H1 (cell line): ENCODE results near the gene ILF3. TPM values are rescaled to one million over a fixed set of nuclear protein-coding genes. Genes with fewer than 3 reads are reported as not detected.
A peak's percentile ranks its signal among the peaks of the same experiment; 100 is the strongest.

Source experiments
- CTCF ChIA-PET: fragments of 300-600 bp; sonication (Branson Sonifier 250); formaldehyde crosslinking; loops from one replicate; lab custom pipeline; 2021; ENCODE audit not compliant: partially characterized antibody; lab: Charles Lee
- POLR2A ChIA-PET: fragments of 300-600 bp; sonication (Branson Sonifier 250); formaldehyde crosslinking; loops from one replicate; lab custom pipeline; 2021; ENCODE audit warnings: inconsistent platforms; ENCODE audit not compliant: partially characterized antibody; lab: Charles Lee
- DNase-seq, 2 experiments: peaks; one replicate each; pipeline versions ENCODE4 v3.0.0 to v3.0.0-alpha.2; 2010 to 2022; ENCODE audit warnings: low spot score in 2 of 2, low read depth in 1 of 2, mixed read lengths in 1 of 2
- FAIRE-seq: peaks from 2 replicates; lab custom pipeline; 2011; peaks lifted over from hg19 to GRCh38; lab: Jason Lieb, UNC
- H2AFZ ChIP-seq: 2 replicates; pipeline ENCODE4 v1.8.1; 2012; ENCODE audit warnings: low read length, inconsistent platforms
- H2AK5ac ChIP-seq: 2 replicates; pipeline ENCODE4 v1.6.1; 2013; ENCODE audit warnings: low read depth, low read length
- H2BK120ac ChIP-seq: replicated peaks from 2 replicates; pipeline ENCODE3; 2013; ENCODE audit warnings: low read depth, low read length, inconsistent platforms
- H2BK12ac ChIP-seq: 2 replicates; pipeline ENCODE4 v1.6.1; 2013; ENCODE audit warnings: low read depth, low read length
- H2BK15ac ChIP-seq: 2 replicates; pipeline ENCODE4 v1.6.1; 2013; ENCODE audit warnings: low read length
- H2BK20ac ChIP-seq: 2 replicates; pipeline ENCODE4 v1.6.1; 2013; ENCODE audit warnings: low read length
- H2BK5ac ChIP-seq: 2 replicates; pipeline ENCODE4 v1.6.1; 2013; ENCODE audit warnings: low read depth, low read length
- H3K14ac ChIP-seq: 2 replicates; pipeline ENCODE4 v1.6.1; 2013; ENCODE audit warnings: inconsistent platforms; ENCODE audit not compliant: insufficient read length
- H3K18ac ChIP-seq: 2 replicates; pipeline ENCODE4 v1.6.1; 2013; ENCODE audit warnings: low read length; ENCODE audit errors: extremely low read depth
- H3K23ac ChIP-seq: 2 replicates; pipeline ENCODE4 v1.6.1; 2013; ENCODE audit warnings: inconsistent platforms; ENCODE audit not compliant: insufficient read length
- H3K23me2 ChIP-seq: 2 replicates; pipeline ENCODE4 v1.6.1; 2013; ENCODE audit warnings: low read depth, low read length
- H3K27ac ChIP-seq: 2 replicates; pipeline ENCODE4 v1.6.1; 2011; ENCODE audit warnings: low read depth, low read length, inconsistent platforms
- H3K27me3 ChIP-seq, 4 experiments: replicated peaks in 1 of 4; 1 replicate in 1 of 4; 2 replicates in 3 of 4; pipeline versions ENCODE4 v1.6.1 to v1.8.1; 2011 to 2013; ENCODE audit warnings: low read length in 3 of 4, mild to moderate bottlenecking in 3 of 4, inconsistent platforms in 2 of 4, mixed read lengths in 2 of 4, moderate library complexity in 1 of 4; ENCODE audit not compliant: control insufficient read depth in 3 of 4, insufficient read depth in 3 of 4; ENCODE audit errors: extremely low read depth in 1 of 4
- H3K36me3 ChIP-seq, 4 experiments: 2 replicates each; pipeline versions ENCODE4 v1.6.1 to v1.8.1; 2011 to 2013; ENCODE audit warnings: mild to moderate bottlenecking in 4 of 4, low read length in 3 of 4, moderate library complexity in 2 of 4, control low read depth in 1 of 4, inconsistent platforms in 1 of 4; ENCODE audit not compliant: insufficient read depth in 4 of 4, control insufficient read depth in 2 of 4
- H3K4ac ChIP-seq: replicated peaks from 2 replicates; pipeline ENCODE3; 2013; ENCODE audit warnings: low read length, low read depth, mixed read lengths, inconsistent platforms; ENCODE audit not compliant: insufficient read length
- H3K4me1 ChIP-seq, 4 experiments: replicated peaks in 1 of 4; 1 replicate in 1 of 4; 2 replicates in 3 of 4; pipeline versions ENCODE4 v1.6.1 to v1.8.1; 2011 to 2013; ENCODE audit warnings: low read length in 3 of 4, inconsistent platforms in 2 of 4, mixed read lengths in 1 of 4; ENCODE audit not compliant: insufficient read depth in 4 of 4, control insufficient read depth in 3 of 4
- H3K4me2 ChIP-seq, 2 experiments: 2 replicates each; pipeline versions ENCODE4 v1.6.1 to v1.8.1; 2011 to 2013; ENCODE audit warnings: low read depth in 2 of 2, low read length in 2 of 2, control low read depth in 1 of 2, inconsistent platforms in 1 of 2, mild to moderate bottlenecking in 1 of 2; ENCODE audit not compliant: insufficient read depth in 1 of 2
- H3K4me3 ChIP-seq, 4 experiments: fragments of 200-600, 300-600 bp in 1 of 4; sonication (generic), shearing (Covaris generic), sonication (Bioruptor Twin) in 1 of 4; 2 replicates each; pipeline versions ENCODE4 v1.5.1 to v1.8.1; 2011 to 2016; ENCODE audit warnings: low read length in 4 of 4, low read depth in 3 of 4, control low read depth in 2 of 4, inconsistent platforms in 2 of 4, mild to moderate bottlenecking in 2 of 4, mixed read lengths in 1 of 4, moderate library complexity in 1 of 4; ENCODE audit not compliant: insufficient read depth in 2 of 4; ENCODE audit errors: extremely low read depth in 1 of 4
- H3K56ac ChIP-seq: replicated peaks from 2 replicates; pipeline ENCODE3; 2013; ENCODE audit warnings: low read depth, mild to moderate bottlenecking, mixed read lengths, low read length, inconsistent platforms; ENCODE audit not compliant: insufficient read length
- H3K79me1 ChIP-seq: 2 replicates; pipeline ENCODE4 v1.6.1; 2013; ENCODE audit warnings: low read depth, low read length, control low read depth
- H3K79me2 ChIP-seq, 2 experiments: 2 replicates each; pipeline versions ENCODE4 v1.6.1 to v1.8.1; 2012 to 2013; ENCODE audit warnings: low read length in 2 of 2, mild to moderate bottlenecking in 2 of 2, inconsistent platforms in 1 of 2; ENCODE audit not compliant: insufficient read depth in 2 of 2, control insufficient read depth in 1 of 2
- H3K9ac ChIP-seq, 4 experiments: replicated peaks in 1 of 4; 1 replicate in 1 of 4; 2 replicates in 3 of 4; pipeline versions ENCODE4 v1.6.1 to v1.8.1; 2011 to 2013; ENCODE audit warnings: low read depth in 3 of 4, low read length in 3 of 4, control low read depth in 2 of 4, mild to moderate bottlenecking in 2 of 4, moderate library complexity in 2 of 4, inconsistent platforms in 1 of 4; ENCODE audit errors: extremely low read depth in 1 of 4
- H3K9me3 ChIP-seq, 2 experiments: 2 replicates each; pipeline versions ENCODE4 v1.6.1 to v1.8.1; 2012 to 2013; ENCODE audit warnings: mild to moderate bottlenecking in 2 of 2, moderate library complexity in 2 of 2, control low read depth in 1 of 2, inconsistent platforms in 1 of 2, low read depth in 1 of 2, low read length in 1 of 2, mixed read lengths in 1 of 2; ENCODE audit not compliant: insufficient read depth in 2 of 2
- H4K20me1 ChIP-seq, 2 experiments: replicated peaks in 1 of 2; 2 replicates each; pipeline versions ENCODE3 to v1.8.1; 2011 to 2013; ENCODE audit warnings: inconsistent platforms in 2 of 2, low read length in 2 of 2, mild to moderate bottlenecking in 1 of 2; ENCODE audit not compliant: insufficient read depth in 2 of 2, control insufficient read depth in 1 of 2
- H4K5ac ChIP-seq: 2 replicates; pipeline ENCODE4 v1.6.1; 2013; ENCODE audit warnings: low read length, low read depth, mixed read lengths, inconsistent platforms; ENCODE audit not compliant: insufficient read length
- H4K8ac ChIP-seq: 2 replicates; pipeline ENCODE4 v1.8.0; 2013; ENCODE audit warnings: mild to moderate bottlenecking, moderate library complexity, low read length, inconsistent platforms; ENCODE audit not compliant: insufficient read depth; ENCODE audit errors: extremely low read depth
- H4K91ac ChIP-seq: replicated peaks from 2 replicates; pipeline ENCODE3; 2013; ENCODE audit warnings: low read length, mixed read lengths, inconsistent platforms; ENCODE audit not compliant: insufficient read length
- POLR2A ChIP-seq, 2 experiments: IDR thresholded peaks; 1 replicate in 1 of 2; 2 replicates in 1 of 2; pipeline ENCODE4 v1.6.1; 2011; ENCODE audit warnings: low read depth in 2 of 2, low read length in 2 of 2, mild to moderate bottlenecking in 2 of 2; ENCODE audit errors: control extremely low read depth in 1 of 2
- RFX5 ChIP-seq: IDR thresholded peaks from 2 replicates; pipeline ENCODE4 v1.6.1; 2011; ENCODE audit warnings: low read depth, low read length, improper control_type of control experiment, borderline replicate concordance
- SIN3A ChIP-seq, 2 experiments: IDR thresholded peaks in 1 of 2; conservative IDR thresholded peaks in 1 of 2; 2 replicates each; pipeline ENCODE4 v1.6.1; 2011 to 2012; ENCODE audit warnings: low read length in 2 of 2, improper control_type of control experiment in 1 of 2, low read depth in 1 of 2, mild to moderate bottlenecking in 1 of 2
- WGBS, 2 experiments: shearing (Covaris generic) in 1 of 2; methylation state at CpG; one replicate each; pipeline versions ENCODE4 v1.1.6 to v1.1.7; 2013 to 2015; ENCODE audit warnings: low lambda C conversion rate in 2 of 2, mixed read lengths in 2 of 2, inconsistent platforms in 1 of 2, low coverage in 1 of 2, missing lambda C conversion rate in 1 of 2; ENCODE audit not compliant: insufficient replicate concordance in 2 of 2, insufficient coverage in 1 of 2, insufficient read length in 1 of 2; ENCODE audit errors: extremely low coverage in 1 of 2, missing lambda C conversion rate in 1 of 2; 5-methylcytosine and 5-hydroxymethylcytosine counted together
- polyA plus RNA-seq, 7 experiments: library from polyadenylated mRNA; depleted of rRNA in 3 of 7; stranded (reverse) in 5 of 7; unstranded in 2 of 7; fragments of >200 nt in 5 of 7; fragments of 200-250 nt in 2 of 7; gene quantifications; 1 replicate in 5 of 7; 2 replicates in 1 of 7; 4 replicates in 1 of 7; pipeline versions ENCODE4 v1.2.1 to v1.2.3, GENCODE V29; 2011 to 2013; ENCODE audit warnings: missing spikeins in 2 of 7, mixed read lengths in 2 of 7
- total RNA-seq: library from RNA; stranded (reverse); fragmentation: NEBNext Ultra II Directional; extraction: Animal tissue kit (Norgen Biotek cat#: 25700); gene quantifications from 2 replicates; pipeline ENCODE4 v1.2.1, GENCODE V29; 2021

ILF3 gene
- total and polyA plus RNA-seq, 2 of the 8 experiments (the other 6 are each of a cell fraction or from before 2014, with no cell fraction given), result 291 to 695 TPM

DNA sequence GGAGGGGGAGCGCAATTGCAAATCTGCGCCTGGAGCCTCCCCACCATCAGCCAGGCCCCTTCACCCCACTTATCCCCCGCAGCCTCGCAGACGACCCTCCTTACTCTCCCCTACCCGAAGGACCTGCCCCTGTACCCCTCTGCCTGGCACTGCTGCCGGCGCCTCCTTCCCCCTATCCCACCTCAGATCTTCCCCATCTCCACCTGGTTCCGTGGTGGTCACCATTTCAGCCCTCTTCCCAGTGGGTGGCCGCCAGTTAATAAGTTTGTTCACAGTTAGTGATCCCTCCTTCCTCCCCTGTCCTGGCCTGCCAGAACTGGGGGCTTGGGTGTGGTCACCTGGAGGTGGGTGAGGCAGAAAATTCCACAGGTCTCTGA, 28.4 kb upstream of the ILF3 start:
- FAIRE-seq, result no peak
- Histone ChIP-seq H3K9ac (peak overlapping the region; percentile 83 to 96 (median 86)), H3K23me2 (peaks cover 9% of the 10 kb centered on the region; the same call in 1 of the 2 replicates), H3K4me1 (peaks cover 4 to 9% (median 8%) of the 10 kb centered on the region in 4 experiments), H3K18ac (peak overlapping the region; percentile 87), H3K27me3 (no peaks in the 10 kb centered on the region), H4K5ac (peak overlapping the region; percentile 81), H3K23ac (peak overlapping the region; percentile 99), H3K4me2 (peak overlapping the region; percentile 92 to 93), H4K8ac (peak overlapping the region; percentile 99), H2AFZ (no peak overlapping the region), H3K4ac (peak overlapping the region; percentile 91), H3K14ac (peak overlapping the region; percentile 97), H3K4me3 (peak overlapping the region; percentile 84 to 92 (median 87)), H3K27ac (peak overlapping the region; percentile 83), H4K91ac (peak overlapping the region; percentile 89), H2AK5ac (0 out of 2 replicates have a peak overlapping the region, but pooled peaks have one; percentile 39), H4K20me1 (no peaks in the 10 kb centered on the region), H2BK15ac (no peak overlapping the region), H2BK12ac (peak overlapping the region; percentile 95; the same call in 1 of the 2 replicates), H3K79me1 (peaks cover 3% of the 10 kb centered on the region), H3K56ac (peak overlapping the region; percentile 95), H3K9me3 (no peaks in the 10 kb centered on the region), H2BK5ac (peak overlapping the region; percentile 93), H2BK120ac (peak overlapping the region; percentile 54), H2BK20ac (no peak overlapping the region), H3K79me2 (peaks cover 0 to 8% of the 10 kb centered on the region in 2 experiments; a peak in 2 of 4 replicates), H3K36me3 (peaks cover 4 to 25% (median 19%) of the 10 kb centered on the region in 4 experiments; a peak in 6 of 8 replicates)
- 0 out of 4 replicates have a peak, but pooled peaks of 1 of the 2 experiments have one; percentile 2 for TF ChIP-seq SIN3A (conservative IDR thresholded peaks at IDR 0.05 in 1 of 2, IDR thresholded peaks at IDR 0.05 in 1 of 2; ENCODE audit: low read depth in 1 of 2, low read length in 2 of 2)
- TF ChIP-seq POLR2A (IDR thresholded peaks at IDR 0.05; ENCODE audit: control extremely low read depth in 1 of 2, low read depth in 2 of 2, low read length in 2 of 2), result peak in 1 of 2 experiments; percentile 81; a peak in 1 of 3 replicates
- TF ChIP-seq RFX5, result no peak
- DNase-seq, result no peak
- 11% methylated on average over 6 of the region's 10 CpGs; no CpG with 5 or more reads in 1 of the 2 experiments for WGBS, 2 experiments
- POLR2A ChIA-PET, result interaction anchor here (0.6 to 3.8 kb wide), 20 partner anchors 9 to 84 kb away, joined by 3 to 26 read pairs (median 4); no protein-coding TSS in a partner anchor
- CTCF ChIA-PET, result interaction anchor here (1.4 to 4.0 kb wide), 3 partner anchors 18 to 56 kb away, joined by 3 to 31 read pairs (median 18); no protein-coding TSS in a partner anchor
